T-helper 2 cell treated with Interferon-gamma antibody and Interleukin-4, amounts not matched to agents 5 μg/mL and 100 μg/mL, for 36 hours (primary cell): ENCODE data around the gene GSE1.

Experiments
- DNase-seq: peaks from one replicate; pipeline ENCODE4 v3.0.0; 2021; ENCODE audit warnings: low spot score
- H3K27ac Mint-ChIP-seq: one replicate; pipeline ENCODE4 v1.8.0; 2021; ENCODE audit warnings: mild to moderate bottlenecking, mixed read lengths
- H3K27me3 Mint-ChIP-seq: one replicate; pipeline ENCODE4 v1.8.0; 2021; ENCODE audit warnings: low read depth, mixed read lengths
- H3K36me3 Mint-ChIP-seq: one replicate; pipeline ENCODE4 v1.8.0; 2021; ENCODE audit warnings: low read depth, mixed read lengths
- H3K4me1 Mint-ChIP-seq: one replicate; pipeline ENCODE4 v1.8.0; 2021; ENCODE audit warnings: low read depth, mixed read lengths
- H3K4me3 Mint-ChIP-seq: one replicate; pipeline ENCODE4 v1.8.0; 2022; ENCODE audit warnings: mild to moderate bottlenecking, moderate library complexity, mixed read lengths
- H3K9me3 Mint-ChIP-seq: one replicate; pipeline ENCODE4 v1.8.0; 2021; ENCODE audit warnings: mixed read lengths

Gene GSE1

DNA sequence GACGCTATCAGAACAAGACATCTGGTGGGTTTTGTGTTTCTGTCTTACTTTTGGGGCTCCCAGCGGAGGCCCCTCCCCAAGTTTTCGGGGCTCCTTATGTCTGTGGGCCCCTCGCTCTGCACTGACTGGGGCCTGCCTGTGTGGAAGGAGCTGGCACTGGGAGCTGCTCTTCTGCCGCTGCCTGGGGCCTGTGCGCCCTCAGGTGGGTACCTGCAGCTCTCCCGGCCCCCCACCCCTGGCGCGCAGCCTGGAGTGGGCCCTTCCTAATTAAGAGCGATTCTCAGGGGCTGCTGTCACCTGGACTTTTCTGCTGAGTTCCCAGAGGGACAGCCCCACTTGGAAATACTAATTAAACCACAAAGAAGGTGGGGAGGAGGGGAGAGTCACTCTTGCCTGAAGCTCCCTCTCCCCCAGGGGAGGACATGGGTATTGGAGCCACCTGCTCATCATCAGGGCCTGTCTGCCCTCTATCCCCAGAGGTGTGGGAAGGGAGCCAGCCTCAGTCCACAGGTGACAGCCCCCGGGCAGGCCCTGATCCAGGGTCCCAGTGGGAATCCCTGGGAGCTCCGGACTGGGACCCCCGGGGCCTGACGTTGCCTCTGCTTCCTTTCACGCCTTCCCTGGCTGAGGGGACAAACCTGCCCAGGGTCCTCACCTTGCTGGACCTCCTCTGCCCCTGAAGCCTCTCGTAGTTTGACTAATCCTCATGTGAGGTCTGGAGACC, 36.5 kb downstream of the GSE1 start:
- Mint-ChIP-seq H3K27ac (no peak overlapping the region), H3K9me3 (no peaks in the 10 kb centered on the region), H3K36me3 (peaks cover 4% of the 10 kb centered on the region), H3K27me3 (no peaks in the 10 kb centered on the region), H3K4me3 (no peak overlapping the region), H3K4me1 (peaks cover 5% of the 10 kb centered on the region)
- DNase-seq, result no peak

DNA sequence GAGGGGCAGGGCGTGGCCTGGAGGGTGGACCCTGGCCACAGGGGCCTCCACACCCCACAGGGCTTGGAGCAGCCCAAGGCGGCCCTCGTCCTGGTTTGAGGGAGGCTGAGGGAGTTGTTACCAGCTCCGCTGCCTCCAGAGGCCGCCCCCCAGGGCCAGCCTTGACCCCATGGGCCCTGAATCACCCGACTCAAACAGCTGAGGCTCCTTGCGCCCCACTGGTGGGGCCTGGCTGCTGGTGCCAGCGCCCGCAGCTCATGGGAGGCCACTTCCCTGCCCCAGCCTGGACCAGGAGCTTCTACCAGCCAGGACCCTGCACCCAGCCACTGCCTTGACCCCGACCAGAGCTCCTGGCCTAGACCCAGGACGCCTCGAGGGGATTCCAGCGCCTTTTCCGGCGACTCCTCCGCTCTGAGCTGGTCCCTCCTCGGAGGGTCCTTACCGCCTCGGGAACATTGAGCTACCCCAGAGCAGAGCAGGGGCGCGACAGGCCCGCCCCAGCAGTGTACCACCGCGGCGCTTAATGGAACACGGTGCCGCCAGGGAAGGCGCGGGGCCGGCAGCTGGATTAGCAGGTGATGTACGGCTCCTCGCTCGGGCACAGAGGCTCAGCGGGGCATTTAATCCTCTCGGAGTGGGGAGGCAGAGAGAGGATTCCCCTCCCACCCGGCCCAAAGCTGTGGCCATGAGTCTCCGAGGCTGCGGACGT, 37.2 kb downstream of the GSE1 start:
- Mint-ChIP-seq H3K9me3 (no peaks in the 10 kb centered on the region), H3K4me3 (no peak overlapping the region), H3K27ac (no peak overlapping the region), H3K4me1 (no peaks in the 10 kb centered on the region), H3K27me3 (no peaks in the 10 kb centered on the region), H3K36me3 (peaks cover 4% of the 10 kb centered on the region)
- DNase-seq, result no peak

DNA sequence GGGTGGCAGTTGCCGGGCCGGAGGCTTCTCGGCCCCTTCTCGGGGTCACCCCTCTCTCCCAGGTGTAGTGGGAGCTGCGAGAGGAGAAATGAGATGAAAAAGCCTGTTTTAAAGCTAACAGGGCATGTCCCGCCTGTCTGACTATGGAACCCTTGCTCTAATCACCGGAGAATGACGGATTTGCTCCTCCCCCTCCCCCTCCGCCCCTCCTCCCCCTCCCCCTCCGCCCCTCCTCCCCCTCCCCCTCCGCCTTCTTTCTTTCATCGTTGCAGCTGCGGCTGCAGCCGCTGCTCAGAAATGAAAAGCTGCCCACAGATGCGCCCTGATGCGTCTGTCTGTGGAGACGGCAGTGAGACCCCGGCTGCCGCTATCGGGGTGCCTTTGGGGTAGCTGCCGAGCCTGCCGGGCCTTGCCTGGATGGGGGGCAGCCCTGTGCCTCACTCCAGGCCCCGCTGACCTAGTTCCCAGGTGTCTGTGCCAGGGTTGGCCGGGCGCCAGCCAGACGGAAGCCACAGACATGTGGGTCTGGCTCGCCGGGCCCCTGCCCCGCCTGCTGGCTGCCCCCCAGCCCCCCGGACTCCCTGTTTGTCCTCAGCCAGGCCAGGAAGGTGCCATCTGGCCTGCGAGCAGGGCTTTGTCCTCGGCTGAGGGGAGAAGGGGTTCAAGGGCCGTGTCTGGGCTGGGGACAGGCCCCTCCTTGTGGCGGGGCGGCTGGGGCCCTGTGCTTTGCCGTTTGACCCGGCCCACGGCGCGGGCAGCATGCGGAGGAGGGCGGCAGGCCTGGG, 37.9 kb downstream of the GSE1 start:
- DNase-seq, result no peak
- Mint-ChIP-seq H3K9me3 (no peaks in the 10 kb centered on the region), H3K4me1 (no peaks in the 10 kb centered on the region), H3K27me3 (no peaks in the 10 kb centered on the region), H3K4me3 (no peak overlapping the region), H3K27ac (no peak overlapping the region), H3K36me3 (peaks cover 7% of the 10 kb centered on the region)

DNA sequence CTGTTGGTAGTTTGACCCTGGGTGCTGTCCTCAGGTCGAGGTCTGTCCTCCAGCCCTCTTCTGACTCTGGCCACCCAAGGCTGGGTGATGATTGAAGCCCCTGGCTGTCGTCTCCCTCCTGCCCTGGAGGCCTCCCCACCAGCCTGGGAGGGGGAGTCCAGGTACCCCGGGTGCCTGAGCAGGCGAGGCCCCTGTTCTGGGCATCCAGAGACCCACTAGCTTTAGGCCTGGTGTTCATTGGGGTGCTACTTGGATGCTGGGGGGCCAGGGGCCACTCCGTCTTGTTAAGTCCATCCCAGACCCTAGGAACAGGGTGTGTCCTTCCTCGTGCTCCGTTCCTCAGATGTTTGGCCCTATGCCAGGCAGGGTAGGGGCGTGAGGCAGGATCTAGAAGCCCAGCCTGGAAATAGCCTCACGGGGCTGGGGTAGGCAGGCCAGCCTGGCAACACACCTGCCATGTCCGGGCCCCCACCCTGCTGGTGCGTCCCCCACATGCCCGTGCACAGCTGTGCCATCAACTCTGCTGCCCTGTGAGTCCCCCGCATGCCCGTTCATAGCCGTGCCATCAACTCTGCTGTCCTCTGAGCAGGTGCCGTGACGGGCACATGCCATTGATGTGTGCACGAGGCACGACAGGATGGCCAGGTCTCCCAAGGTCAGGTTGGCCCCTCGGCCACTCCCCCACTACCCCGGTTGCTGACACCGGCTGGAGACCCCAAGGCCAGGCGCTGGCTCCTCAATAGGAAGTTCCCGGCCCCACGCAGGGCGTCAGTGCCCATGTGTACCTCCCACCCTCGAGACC, 38.7 kb downstream of the GSE1 start:
- peak overlapping the region; percentile 26 for H3K27ac Mint-ChIP-seq
- no peaks in the 10 kb centered on the region for H3K4me1 Mint-ChIP-seq

DNA sequence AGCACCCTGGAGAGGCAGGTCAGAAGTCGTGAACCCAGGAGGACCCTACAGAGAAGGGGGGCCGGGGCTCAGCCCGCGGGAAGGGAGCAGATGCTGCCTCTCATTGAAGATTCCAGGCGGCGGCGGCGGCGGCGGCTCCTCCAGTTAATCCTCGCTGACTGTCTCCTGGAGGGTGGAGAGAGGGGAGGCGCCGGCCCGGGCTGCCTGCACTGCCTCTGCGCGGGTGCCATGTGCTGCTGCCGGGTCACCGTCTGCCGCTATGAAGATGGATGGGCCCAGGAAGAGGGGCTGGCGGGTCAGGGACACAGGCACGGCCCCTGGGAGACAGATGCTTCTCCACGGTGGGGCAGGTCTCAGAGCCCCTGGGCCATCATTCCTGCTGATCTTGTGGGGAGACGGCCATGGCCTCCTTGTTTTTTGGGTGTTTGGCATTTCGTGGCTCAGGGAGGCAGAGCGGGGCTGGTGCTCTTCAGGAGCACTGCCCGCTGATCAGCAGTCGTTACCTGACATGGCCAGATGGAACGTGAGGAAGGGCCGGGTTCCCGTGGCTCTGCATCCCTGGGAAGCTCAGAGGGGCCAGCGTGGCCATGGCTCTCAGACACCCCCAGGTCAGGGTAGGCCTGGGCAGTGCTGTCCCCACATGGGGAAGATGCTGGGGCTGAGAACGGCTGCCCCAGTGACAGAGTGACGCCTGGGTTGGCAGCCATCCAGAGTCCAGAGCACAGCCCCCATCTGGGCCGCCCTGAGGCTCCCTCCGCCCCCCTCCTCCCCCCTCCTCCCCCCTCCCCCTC, 39.5 kb downstream of the GSE1 start:
- no peak overlapping the region for H3K27ac Mint-ChIP-seq
- DNase-seq, result no peak
- H3K4me3 Mint-ChIP-seq, result no peak overlapping the region

More for the DNA sequence above, 38.7 kb downstream of the GSE1 start:
- no peaks in the 10 kb centered on the region for H3K9me3 Mint-ChIP-seq
- no peaks in the 10 kb centered on the region for H3K27me3 Mint-ChIP-seq
- H3K4me3 Mint-ChIP-seq, result no peak overlapping the region
- H3K36me3 Mint-ChIP-seq, result peaks cover 9% of the 10 kb centered on the region
- DNase-seq, result no peak

DNA sequence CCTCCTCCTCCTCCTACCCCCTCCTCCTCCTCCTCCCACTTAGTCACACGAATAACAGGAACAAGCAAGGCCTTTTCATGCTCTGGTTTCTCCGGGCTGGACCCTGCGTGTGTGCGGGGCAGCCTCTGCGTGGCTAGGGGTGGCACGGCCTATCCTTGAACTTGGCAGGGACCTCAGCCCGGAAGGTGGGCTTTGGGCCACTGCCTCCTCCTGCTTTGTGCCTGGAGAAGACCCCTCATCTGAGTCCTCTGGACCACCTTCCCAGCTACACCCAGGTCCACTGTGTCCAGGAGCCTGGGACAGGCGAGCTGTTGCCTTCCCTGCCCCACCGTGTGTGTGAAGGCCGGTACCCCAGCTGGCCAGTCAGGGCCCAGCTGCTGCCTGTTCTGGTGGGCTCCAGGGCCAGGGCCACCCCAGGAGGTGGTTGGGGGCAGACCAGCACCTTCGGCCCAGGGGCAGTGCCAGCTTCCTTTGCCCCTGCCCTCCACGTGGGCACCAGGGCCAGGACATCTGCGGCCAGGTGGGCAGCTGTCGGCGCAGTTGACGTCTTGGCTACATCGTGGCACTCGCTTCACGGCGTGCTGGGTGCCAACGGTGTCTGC, 40.3 kb downstream of the GSE1 start:
- no peak overlapping the region for H3K27ac Mint-ChIP-seq

More for the DNA sequence above, 39.5 kb downstream of the GSE1 start:
- H3K36me3 Mint-ChIP-seq, result peaks cover 13% of the 10 kb centered on the region
- no peaks in the 10 kb centered on the region for H3K9me3 Mint-ChIP-seq
- no peaks in the 10 kb centered on the region for H3K4me1 Mint-ChIP-seq
- no peaks in the 10 kb centered on the region for H3K27me3 Mint-ChIP-seq

DNA sequence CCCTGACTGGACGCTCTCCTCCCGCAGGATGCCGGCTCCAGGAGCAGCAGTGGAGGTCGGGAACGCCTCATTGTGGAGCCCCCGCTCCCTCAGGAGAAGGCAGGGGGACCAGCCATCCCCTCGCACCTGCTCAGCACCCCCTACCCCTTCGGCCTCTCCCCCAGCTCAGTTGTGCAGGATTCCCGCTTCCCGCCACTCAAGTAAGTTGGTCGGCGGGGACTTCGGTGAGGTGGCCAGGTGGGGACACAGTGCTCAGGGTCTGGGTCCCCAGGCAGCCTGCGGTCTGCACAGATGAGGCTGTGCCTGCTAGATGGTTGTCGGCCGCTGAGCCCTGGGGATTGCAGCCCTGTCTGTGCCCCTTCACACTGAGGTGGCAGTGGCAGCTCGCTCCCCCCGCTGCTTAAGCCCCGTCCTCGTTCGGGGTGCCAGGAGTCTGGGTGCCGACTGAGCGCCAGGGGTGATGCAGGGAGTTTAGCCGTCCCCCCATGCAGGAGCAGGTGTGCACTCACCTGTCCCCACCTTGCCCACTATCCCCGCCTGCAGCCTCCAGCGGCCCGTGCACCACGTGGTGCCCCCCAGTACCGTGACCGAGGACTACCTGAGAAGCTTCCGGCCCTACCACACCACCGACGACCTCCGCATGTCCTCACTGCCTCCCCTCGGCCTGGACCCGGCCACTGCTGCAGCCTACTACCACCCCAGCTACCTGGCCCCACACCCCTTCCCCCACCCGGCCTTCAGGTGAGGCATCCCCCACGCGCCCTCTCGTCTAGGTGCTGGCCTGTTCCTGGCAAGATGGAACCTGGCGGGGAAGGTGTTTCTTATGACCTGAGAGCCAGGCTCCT, 41.4 kb downstream of the GSE1 start:
- no peaks in the 10 kb centered on the region for H3K27me3 Mint-ChIP-seq
- H3K4me3 Mint-ChIP-seq, result no peak overlapping the region
- H3K4me1 Mint-ChIP-seq, result no peaks in the 10 kb centered on the region
- no peak overlapping the region for H3K27ac Mint-ChIP-seq
- H3K9me3 Mint-ChIP-seq, result no peaks in the 10 kb centered on the region
- H3K36me3 Mint-ChIP-seq, result peaks cover 13% of the 10 kb centered on the region
- no peak for DNase-seq

More for the DNA sequence above, 40.3 kb downstream of the GSE1 start:
- H3K36me3 Mint-ChIP-seq, result peaks cover 15% of the 10 kb centered on the region
- H3K27me3 Mint-ChIP-seq, result no peaks in the 10 kb centered on the region
- no peaks in the 10 kb centered on the region for H3K9me3 Mint-ChIP-seq
- H3K4me3 Mint-ChIP-seq, result no peak overlapping the region
- H3K4me1 Mint-ChIP-seq, result no peaks in the 10 kb centered on the region
- no peak for DNase-seq

DNA sequence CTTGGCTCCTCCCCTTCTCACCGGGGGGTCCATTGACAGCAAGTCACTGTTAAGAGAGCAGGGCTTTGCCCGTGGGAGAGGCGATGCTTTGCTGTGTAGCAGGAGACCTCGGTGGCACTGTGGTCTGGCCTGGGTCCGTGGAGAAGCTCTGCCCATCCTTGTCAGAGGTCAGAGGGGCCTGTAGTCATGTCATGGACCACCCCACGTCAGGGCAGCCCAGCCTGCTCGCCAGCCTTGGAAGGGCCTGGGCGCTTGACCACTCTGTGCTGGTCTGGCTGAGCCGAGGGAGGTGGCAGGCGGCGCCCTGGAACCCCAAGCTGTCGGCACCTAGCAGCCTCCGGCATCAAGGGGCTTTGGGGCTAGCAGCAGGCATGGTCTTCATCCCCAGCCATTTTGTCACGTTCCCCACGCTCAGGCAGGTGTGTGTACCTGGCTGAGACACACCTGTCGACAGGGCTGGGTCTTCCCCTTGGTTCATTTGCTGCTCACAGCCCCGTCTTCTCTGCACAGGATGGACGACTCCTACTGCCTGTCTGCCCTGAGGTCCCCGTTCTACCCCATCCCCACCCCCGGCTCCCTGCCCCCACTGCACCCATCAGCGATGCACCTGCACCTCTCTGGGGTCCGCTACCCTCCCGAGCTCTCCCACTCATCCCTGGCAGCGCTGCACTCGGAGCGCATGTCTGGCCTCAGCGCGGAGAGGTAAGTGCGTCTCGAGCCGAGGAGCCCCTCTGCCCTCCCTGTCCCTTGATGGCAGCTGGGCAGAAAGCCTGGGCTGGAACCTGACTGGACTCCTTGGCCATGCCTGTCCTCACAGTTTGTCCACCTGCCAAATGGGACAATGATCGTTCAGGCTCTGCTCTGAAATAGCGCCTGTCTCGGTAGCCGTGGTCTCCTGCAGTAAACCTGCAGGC, 42.4 kb downstream of the GSE1 start:
- Mint-ChIP-seq H3K27me3 (no peaks in the 10 kb centered on the region), H3K4me1 (peaks cover 3% of the 10 kb centered on the region), H3K36me3 (peaks cover 18% of the 10 kb centered on the region), H3K4me3 (no peak overlapping the region), H3K27ac (no peak overlapping the region), H3K9me3 (no peaks in the 10 kb centered on the region)
- DNase-seq, result no peak

DNA sequence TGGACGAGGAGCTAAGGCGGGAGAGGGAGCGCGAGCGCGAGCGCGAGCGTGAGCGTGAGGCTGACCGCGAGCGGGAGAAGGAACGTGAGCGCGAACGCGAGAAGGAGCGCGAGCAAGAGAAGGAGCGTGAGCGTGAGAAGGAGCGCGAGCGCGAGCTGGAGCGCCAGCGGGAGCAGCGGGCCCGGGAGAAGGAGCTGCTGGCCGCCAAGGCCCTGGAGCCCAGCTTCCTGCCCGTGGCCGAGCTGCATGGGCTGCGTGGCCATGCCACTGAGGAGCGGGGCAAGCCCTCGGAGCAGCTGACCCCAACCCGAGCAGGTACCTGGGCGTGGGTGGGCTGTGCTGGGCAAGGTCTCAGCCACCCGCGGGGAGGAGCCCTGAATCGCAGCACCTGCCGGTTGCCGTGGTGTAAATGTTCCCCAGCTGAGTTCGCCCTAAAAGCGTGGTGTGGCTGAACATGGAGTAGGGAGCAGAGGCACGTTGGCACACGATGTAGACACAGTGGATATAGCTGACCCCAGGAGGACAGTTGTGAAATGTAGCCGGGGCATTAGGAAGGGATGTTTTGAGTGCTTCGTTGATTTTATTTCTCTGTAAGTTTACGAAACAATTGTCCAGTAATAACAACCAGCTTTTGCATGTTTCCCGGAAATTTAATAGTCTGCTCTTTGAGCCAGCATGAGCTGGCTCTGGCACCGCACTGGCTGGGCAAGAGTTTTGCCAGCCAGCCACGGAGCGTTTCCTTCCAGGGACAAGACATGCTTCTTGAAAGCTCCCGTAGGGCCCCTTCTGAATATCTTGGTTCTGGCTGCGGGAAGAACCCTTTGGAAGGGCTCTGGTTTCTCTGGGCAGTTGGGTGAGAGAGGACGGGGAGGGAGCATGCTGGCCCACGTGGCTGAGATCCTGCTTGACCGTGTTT, 43.5 kb downstream of the GSE1 start:
- Mint-ChIP-seq H3K9me3 (no peaks in the 10 kb centered on the region), H3K4me3 (no peak overlapping the region), H3K36me3 (peaks cover 21% of the 10 kb centered on the region), H3K27ac (no peak overlapping the region), H3K4me1 (peaks cover 3% of the 10 kb centered on the region), H3K27me3 (no peaks in the 10 kb centered on the region)
- DNase-seq, result no peak

DNA sequence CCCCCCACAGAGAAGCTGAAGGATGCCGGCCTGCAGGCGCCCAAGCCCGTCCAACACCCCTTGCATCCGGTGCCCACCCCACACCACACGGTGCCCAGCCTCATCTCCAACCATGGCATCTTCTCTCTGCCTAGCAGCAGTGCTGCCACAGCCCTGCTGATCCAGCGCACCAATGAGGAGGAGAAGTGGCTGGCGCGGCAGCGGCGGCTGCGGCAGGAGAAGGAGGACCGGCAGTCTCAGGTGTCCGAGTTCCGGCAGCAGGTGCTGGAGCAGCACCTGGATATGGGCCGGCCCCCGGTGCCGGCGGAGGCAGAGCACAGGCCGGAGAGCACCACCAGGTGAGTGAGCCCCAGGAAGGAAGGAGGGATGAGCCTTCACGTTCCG, 44.1 kb downstream of the GSE1 start:
- Mint-ChIP-seq H3K4me1 (peaks cover 3% of the 10 kb centered on the region), H3K27ac (peak overlapping the region; percentile 21), H3K36me3 (peaks cover 25% of the 10 kb centered on the region), H3K27me3 (no peaks in the 10 kb centered on the region), H3K4me3 (no peak overlapping the region), H3K9me3 (no peaks in the 10 kb centered on the region)
- no peak for DNase-seq

DNA sequence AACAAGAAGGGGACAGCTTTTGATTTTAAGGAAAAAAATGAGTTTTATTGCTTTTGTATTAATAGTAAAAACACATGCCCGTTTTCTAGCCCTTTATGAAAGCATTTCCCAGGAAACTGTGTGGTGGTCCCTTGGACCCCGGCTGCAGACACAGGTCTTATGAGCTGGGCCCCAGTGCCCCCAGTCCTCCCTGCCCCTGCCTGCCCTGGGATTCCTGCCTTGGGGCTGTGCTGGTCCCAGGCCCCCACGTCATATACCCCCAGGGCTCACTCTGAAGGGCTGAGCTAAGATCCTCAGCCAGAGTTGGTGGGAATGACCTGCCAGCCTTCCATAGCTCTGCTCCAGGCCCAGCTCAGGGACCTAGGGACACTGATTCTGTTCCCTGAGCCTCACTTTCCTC, 44.9 kb downstream of the GSE1 start:
- no peaks in the 10 kb centered on the region for H3K9me3 Mint-ChIP-seq
- H3K36me3 Mint-ChIP-seq, result peaks cover 26% of the 10 kb centered on the region

More for the DNA sequence above, 44.9 kb downstream of the GSE1 start:
- no peaks in the 10 kb centered on the region for H3K27me3 Mint-ChIP-seq
- no peak overlapping the region for H3K27ac Mint-ChIP-seq
- DNase-seq, result no peak
- H3K4me3 Mint-ChIP-seq, result no peak overlapping the region
- peaks cover 3% of the 10 kb centered on the region for H3K4me1 Mint-ChIP-seq
